ENCODE data around the gene BAHCC1. TPM values are rescaled to one million over a fixed set of nuclear protein-coding genes. Genes with fewer than 3 reads are reported as not detected.

BAHCC1 gene
- 17.1 to 29.8 TPM (median 21.5 TPM) in 3 replicates for total RNA-seq (2021)
- Bru-seq, nascent RNA, result percentile 44 among the genes with signal in this experiment
- long read RNA-seq, experiment 1, partial matches to known transcripts, result 3 of 20 reads
- long read RNA-seq, experiment 1, other reads (novel, unspliced or antisense), result 16 of 20 reads
- long read RNA-seq, experiment 2, partial matches to known transcripts, result 4 of 19 reads
- long read RNA-seq, experiment 2, other reads (novel, unspliced or antisense), result 14 of 19 reads
- long read RNA-seq, experiment 3, result 0 reads

DNA sequence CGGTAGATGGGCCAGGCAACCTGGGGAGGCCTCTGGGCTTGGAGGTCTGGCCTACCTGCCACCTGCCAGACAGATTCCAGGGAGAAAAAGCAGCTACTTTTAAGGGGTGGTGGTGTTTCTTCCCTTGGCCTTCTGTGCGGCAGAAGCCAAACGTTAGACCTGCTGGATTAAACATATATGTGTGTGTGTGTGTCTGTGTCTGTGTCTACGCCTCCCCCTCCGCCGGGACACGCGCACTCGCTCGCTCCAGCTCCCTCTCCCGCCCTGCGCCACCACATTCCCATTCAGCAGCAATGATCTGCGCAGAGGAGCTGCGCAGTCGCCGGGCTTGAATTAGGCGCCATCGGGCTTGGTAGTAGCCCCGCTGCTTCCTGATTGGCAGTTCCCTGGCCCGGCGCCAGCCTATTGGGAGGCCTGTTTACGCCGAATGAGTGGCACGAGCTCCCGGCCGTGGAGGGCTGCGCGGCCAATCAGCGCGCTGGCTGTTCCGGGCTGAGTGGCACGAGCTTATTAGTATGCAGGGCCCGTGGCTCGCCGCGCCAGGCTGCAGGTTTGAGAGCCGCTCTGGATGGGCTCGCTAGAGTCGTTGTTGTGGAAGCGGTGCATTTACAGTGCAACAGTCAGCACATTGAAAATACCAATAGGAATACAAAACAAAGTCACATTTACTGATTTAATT, at the start of gene BAHCC1:
BAHCC1 (plus strand) TSS at position 537 of the 679 bp plus-strand sequence. CDS start 4,283 bp downstream, outside the sequence.
- H3K4me1 Mint-ChIP-seq, result peaks cover 34% of the 10 kb centered on the region
- ATAC-seq (peak; percentile 78), DNase-seq (ENCODE audit: low spot score) (peak; percentile 100)
- TF ChIP-seq TP53 (CRISPR knock-in tag; IDR thresholded peaks at IDR 0.05) (no peak), NFYB (CRISPR knock-in tag; conservative IDR thresholded peaks at IDR 0.05; ENCODE audit: low read depth) (peak; percentile 87), SMAD3 (CRISPR knock-in tag; IDR thresholded peaks at IDR 0.05; ENCODE audit: borderline replicate concordance) (0 out of 2 replicates have a peak, but pooled peaks have one; percentile 23), TEAD1 (CRISPR knock-in tag; IDR thresholded peaks at IDR 0.05) (peak; percentile 62), NFE2L1 (CRISPR knock-in tag; IDR thresholded peaks at IDR 0.05) (peak; percentile 60; the same call in 1 of the 2 replicates), IRF1 (CRISPR knock-in tag; IDR thresholded peaks at IDR 0.05) (peak; percentile 38; the same call in 1 of the 2 replicates), GABPB1 (CRISPR knock-in tag; IDR thresholded peaks at IDR 0.05) (peak; percentile 81), SP1 (CRISPR knock-in tag; conservative IDR thresholded peaks at IDR 0.05) (peak; percentile 56; the same call in 1 of the 2 replicates), HMGXB4 (CRISPR knock-in tag; IDR thresholded peaks at IDR 0.05) (peak; percentile 32; the same call in 1 of the 2 replicates), USF2 (CRISPR knock-in tag; IDR thresholded peaks at IDR 0.05) (peak; percentile 57; the same call in 1 of the 2 replicates), USF1 (CRISPR knock-in tag; IDR thresholded peaks at IDR 0.05) (peak; percentile 69; the same call in 1 of the 2 replicates), MXD4 (CRISPR knock-in tag; IDR thresholded peaks at IDR 0.05; ENCODE audit: borderline replicate concordance) (no peak), FOXP1 (CRISPR knock-in tag; IDR thresholded peaks at IDR 0.05; ENCODE audit: borderline replicate concordance) (peak; percentile 48; the same call in 1 of the 2 replicates), FOXK1 (CRISPR knock-in tag; IDR thresholded peaks at IDR 0.05) (peak; percentile 99), CREM (CRISPR knock-in tag; IDR thresholded peaks at IDR 0.05) (0 out of 2 replicates have a peak, but pooled peaks have one; percentile 19)
- TF ChIP-seq, protein P1, sequence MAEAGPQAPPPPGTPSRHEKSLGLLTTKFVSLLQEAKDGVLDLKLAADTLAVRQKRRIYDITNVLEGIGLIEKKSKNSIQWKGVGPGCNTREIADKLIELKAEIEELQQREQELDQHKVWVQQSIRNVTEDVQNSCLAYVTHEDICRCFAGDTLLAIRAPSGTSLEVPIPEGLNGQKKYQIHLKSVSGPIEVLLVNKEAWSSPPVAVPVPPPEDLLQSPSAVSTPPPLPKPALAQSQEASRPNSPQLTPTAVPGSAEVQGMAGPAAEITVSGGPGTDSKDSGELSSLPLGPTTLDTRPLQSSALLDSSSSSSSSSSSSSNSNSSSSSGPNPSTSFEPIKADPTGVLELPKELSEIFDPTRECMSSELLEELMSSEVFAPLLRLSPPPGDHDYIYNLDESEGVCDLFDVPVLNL (CRISPR knock-in tag; IDR thresholded peaks at IDR 0.05; ENCODE audit: borderline replicate concordance, low read depth), result peak; percentile 68; the same call in 1 of the 2 replicates
- TF ChIP-seq, protein P2, sequence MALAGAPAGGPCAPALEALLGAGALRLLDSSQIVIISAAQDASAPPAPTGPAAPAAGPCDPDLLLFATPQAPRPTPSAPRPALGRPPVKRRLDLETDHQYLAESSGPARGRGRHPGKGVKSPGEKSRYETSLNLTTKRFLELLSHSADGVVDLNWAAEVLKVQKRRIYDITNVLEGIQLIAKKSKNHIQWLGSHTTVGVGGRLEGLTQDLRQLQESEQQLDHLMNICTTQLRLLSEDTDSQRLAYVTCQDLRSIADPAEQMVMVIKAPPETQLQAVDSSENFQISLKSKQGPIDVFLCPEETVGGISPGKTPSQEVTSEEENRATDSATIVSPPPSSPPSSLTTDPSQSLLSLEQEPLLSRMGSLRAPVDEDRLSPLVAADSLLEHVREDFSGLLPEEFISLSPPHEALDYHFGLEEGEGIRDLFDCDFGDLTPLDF (CRISPR knock-in tag; IDR thresholded peaks at IDR 0.05), result no peak
- TF ChIP-seq, protein P3, sequence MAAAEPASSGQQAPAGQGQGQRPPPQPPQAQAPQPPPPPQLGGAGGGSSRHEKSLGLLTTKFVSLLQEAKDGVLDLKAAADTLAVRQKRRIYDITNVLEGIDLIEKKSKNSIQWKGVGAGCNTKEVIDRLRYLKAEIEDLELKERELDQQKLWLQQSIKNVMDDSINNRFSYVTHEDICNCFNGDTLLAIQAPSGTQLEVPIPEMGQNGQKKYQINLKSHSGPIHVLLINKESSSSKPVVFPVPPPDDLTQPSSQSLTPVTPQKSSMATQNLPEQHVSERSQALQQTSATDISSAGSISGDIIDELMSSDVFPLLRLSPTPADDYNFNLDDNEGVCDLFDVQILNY (CRISPR knock-in tag; IDR thresholded peaks at IDR 0.05), result peak; percentile 91
- TF ChIP-seq, protein P4, sequence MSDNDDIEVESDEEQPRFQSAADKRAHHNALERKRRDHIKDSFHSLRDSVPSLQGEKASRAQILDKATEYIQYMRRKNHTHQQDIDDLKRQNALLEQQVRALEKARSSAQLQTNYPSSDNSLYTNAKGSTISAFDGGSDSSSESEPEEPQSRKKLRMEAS (CRISPR knock-in tag; IDR thresholded peaks at IDR 0.05), result peak; percentile 88
- TF ChIP-seq, protein P5, sequence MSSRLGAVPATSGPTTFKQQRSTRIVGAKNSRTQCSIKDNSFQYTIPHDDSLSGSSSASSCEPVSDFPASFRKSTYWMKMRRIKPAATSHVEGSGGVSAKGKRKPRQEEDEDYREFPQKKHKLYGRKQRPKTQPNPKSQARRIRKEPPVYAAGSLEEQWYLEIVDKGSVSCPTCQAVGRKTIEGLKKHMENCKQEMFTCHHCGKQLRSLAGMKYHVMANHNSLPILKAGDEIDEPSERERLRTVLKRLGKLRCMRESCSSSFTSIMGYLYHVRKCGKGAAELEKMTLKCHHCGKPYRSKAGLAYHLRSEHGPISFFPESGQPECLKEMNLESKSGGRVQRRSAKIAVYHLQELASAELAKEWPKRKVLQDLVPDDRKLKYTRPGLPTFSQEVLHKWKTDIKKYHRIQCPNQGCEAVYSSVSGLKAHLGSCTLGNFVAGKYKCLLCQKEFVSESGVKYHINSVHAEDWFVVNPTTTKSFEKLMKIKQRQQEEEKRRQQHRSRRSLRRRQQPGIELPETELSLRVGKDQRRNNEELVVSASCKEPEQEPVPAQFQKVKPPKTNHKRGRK (CRISPR knock-in tag; IDR thresholded peaks at IDR 0.05; ENCODE audit: borderline replicate concordance), result no peak
- no peaks in the 10 kb centered on the region for H3K36me3 Mint-ChIP-seq
- CTCF ChIA-PET, result interaction anchor here (0.6 to 3.7 kb wide), 19 partner anchors 10 to 1559 kb away, joined by 3 to 55 read pairs (median 4); partner anchors contain the start of genes CEP131 and SLC38A10
- peak within 1 kb of the TSS; percentile 93 for H3K27ac Mint-ChIP-seq
- POLR2A ChIA-PET, result interaction anchor here (0.6 to 1.5 kb wide), 8 partner anchors 9 to 156 kb away, joined by 3 to 12 read pairs (median 3); partner anchors contain the start of genes ACTG1, NDUFAF8, SLC38A10 and TEPSIN
- H3K9me3 Mint-ChIP-seq, result no peaks in the 10 kb centered on the region
- H3K4me3 Mint-ChIP-seq, result peak within 1 kb of the TSS; percentile 72
- peaks cover 69% of the 10 kb centered on the region for H3K27me3 Mint-ChIP-seq (ENCODE audit: low read depth)
